ENCODE data around the gene RRH. TPM values are rescaled to one million over a fixed set of nuclear protein-coding genes. Genes with fewer than 3 reads are reported as not detected.

Gene RRH
- total RNA-seq, 1 donor from 2014 or later: not detected

DNA sequence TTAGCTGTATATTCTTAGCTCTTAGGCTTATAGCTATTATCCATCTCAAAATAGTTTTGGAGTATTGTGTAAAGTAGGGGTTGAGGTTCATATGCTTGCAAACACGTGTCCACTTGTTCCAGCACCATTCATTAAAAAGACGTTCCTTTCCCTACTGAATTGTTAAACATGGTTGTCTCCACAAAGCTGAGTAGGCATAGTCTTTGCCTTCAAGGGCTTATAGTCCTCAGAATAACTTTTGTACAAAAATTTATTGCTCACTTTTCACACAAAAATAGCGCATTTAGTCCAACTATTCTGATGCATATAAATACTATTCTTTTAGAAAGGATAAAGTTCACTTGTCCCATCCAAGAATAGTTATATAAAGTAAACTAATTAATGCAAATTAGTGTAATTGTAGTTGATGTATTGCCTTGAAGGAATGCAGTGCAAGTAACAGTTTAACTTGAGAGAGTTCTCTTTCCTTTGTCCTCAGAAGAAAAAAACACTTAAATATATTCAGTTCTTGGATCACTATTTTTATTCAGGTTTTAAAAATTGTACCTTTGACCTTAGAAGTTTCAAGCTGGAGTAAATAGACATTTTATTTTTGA lies 34.2 kb downstream of the RRH start:
- TF ChIP-seq, protein P1, sequence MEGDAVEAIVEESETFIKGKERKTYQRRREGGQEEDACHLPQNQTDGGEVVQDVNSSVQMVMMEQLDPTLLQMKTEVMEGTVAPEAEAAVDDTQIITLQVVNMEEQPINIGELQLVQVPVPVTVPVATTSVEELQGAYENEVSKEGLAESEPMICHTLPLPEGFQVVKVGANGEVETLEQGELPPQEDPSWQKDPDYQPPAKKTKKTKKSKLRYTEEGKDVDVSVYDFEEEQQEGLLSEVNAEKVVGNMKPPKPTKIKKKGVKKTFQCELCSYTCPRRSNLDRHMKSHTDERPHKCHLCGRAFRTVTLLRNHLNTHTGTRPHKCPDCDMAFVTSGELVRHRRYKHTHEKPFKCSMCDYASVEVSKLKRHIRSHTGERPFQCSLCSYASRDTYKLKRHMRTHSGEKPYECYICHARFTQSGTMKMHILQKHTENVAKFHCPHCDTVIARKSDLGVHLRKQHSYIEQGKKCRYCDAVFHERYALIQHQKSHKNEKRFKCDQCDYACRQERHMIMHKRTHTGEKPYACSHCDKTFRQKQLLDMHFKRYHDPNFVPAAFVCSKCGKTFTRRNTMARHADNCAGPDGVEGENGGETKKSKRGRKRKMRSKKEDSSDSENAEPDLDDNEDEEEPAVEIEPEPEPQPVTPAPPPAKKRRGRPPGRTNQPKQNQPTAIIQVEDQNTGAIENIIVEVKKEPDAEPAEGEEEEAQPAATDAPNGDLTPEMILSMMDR (IDR thresholded peaks at IDR 0.05): no peak
- DNase-seq (ENCODE audit: low spot score in 2 of 2): no peak
- Histone ChIP-seq H3K36me3 (no peaks in the 10 kb centered on the region), H3K27me3 (no peaks in the 10 kb centered on the region), H3K4me1 (no peaks in the 10 kb centered on the region), H3K27ac (no peak overlapping the region), H3K4me3 (no peak overlapping the region), H3K9me3 (peaks cover 0 to 7% of the 10 kb centered on the region in 2 donors)
- intact Hi-C loops (cut with DNase I): no loop called here

DNA sequence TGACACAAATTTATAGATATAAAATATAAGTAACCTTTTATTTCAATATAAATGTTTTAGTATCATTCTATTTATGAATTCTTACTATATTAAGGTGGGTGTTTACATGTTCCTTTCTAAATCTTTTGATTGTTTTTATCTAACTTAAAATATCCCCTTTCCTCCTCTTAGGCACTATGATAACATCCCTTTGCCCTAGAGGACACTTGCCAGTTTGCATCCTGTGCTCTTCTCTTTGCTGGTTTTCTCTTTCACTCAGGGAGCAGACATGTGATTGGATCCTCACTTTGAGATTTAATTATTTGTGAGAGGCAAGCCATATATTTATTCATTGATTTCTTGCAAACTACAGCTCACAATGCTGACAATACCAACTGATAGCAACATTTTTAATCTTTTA lies 36.4 kb downstream of the RRH start:
- intact Hi-C loops (cut with DNase I): no loop called here
- Histone ChIP-seq H3K36me3 (no peaks in the 10 kb centered on the region), H3K4me3 (no peak overlapping the region), H3K27ac (no peak overlapping the region), H3K27me3 (no peaks in the 10 kb centered on the region), H3K9me3 (peaks cover 0 to 7% of the 10 kb centered on the region in 2 donors), H3K4me1 (no peaks in the 10 kb centered on the region)
- TF ChIP-seq, protein P1 (IDR thresholded peaks at IDR 0.05): no peak
- DNase-seq (ENCODE audit: low spot score in 2 of 2): no peak

DNA sequence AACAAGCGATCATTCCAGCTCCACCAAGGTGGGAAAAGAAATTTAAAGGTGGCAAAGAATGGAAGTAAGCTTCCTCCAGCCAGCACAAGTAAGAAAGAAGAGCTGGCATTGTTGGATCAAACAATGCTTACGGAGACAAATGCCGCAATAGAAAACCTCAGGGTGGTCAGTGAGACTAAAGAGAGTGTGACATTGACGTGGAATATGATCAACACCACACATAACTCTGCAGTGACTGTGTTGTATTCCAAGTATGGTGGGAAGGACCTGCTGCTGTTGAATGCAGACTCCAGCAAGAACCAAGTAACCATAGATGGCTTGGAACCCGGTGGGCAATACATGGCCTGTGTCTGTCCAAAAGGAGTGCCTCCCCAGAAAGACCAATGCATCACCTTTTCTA lies 42.3 kb downstream of the RRH start:
- Histone ChIP-seq H3K27ac (no peak overlapping the region), H3K4me3 (no peak overlapping the region), H3K4me1 (no peaks in the 10 kb centered on the region), H3K9me3 (no peaks in the 10 kb centered on the region), H3K36me3 (no peaks in the 10 kb centered on the region), H3K27me3 (no peaks in the 10 kb centered on the region)
- DNase-seq (ENCODE audit: low spot score in 2 of 2): no peak
- TF ChIP-seq, protein P1 (IDR thresholded peaks at IDR 0.05): no peak
- intact Hi-C loops (cut with DNase I): no loop called here

DNA sequence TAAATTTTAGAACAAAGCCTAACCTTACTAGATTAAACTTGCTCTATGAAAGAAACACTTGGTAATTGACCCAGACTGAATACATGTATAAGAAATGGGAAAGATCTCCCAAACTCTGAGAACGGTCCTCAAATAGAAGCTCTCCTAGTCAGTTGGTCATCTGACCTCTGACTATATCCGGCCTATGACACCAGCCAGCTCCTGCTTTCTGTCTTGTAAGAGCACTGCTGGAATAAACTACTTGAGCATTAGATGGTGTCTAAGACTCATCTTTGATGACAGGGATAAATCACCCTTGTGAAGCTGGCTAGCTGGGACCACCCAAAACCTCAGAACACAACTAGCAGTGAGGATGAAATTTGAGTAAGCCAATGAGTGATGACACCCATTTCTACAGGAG lies 44.3 kb downstream of the RRH start:
- TF ChIP-seq, protein P1 (IDR thresholded peaks at IDR 0.05): no peak
- H3K36me3 ChIP-seq: no peaks in the 10 kb centered on the region
- intact Hi-C loops (cut with DNase I): no loop called here

DNA sequence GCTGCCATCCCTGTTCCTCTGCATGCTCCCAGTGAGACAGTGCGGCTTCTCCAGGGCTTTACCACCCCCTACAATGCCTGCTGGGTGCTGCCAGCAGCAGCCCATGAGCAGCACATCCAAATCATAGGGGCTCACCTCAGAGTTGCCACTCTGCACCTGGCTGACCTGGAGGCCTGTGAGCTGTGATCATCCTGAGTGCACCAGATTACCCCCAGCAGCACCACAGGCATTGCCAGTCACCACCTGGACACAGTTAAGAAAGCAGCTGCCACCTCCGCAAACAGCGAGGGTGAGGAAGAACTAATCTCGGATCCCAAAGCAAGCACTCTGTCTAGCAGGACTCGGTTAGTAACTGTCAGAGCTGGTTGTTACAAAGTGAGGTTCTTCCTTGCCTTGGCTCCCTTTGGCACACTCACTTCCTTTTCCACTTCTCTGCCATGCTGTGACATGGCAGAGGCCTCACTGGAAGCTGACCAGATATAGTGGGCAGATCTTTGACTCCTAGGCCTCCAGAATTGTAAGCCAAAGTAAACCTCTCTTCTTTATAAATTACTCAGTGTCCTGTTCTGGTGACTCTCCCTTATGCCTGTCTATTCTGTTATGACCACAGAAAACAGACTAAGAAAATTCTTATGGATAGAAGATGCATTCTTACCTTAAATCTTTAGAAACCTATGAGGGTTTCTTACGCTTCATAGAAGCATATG lies 45.3 kb downstream of the RRH start:
- Histone ChIP-seq H3K4me1 (no peaks in the 10 kb centered on the region), H3K27ac (no peak overlapping the region), H3K9me3 (no peaks in the 10 kb centered on the region), H3K36me3 (no peaks in the 10 kb centered on the region), H3K27me3 (no peaks in the 10 kb centered on the region), H3K4me3 (no peak overlapping the region)
- no peak for DNase-seq (ENCODE audit: low spot score in 2 of 2)
- TF ChIP-seq, protein P1 (IDR thresholded peaks at IDR 0.05): no peak
- intact Hi-C loops (cut with DNase I): no loop called here

More for the DNA sequence above, 44.3 kb downstream of the RRH start:
- Histone ChIP-seq H3K4me1 (no peaks in the 10 kb centered on the region), H3K27me3 (no peaks in the 10 kb centered on the region), H3K9me3 (no peaks in the 10 kb centered on the region), H3K4me3 (no peak overlapping the region), H3K27ac (no peak overlapping the region)
- no peak for DNase-seq (ENCODE audit: low spot score in 2 of 2)

Data from ascending aorta (tissue), 2 donors.